Measurements from ENCODE around the gene RRAGC. TPM values are rescaled to one million over a fixed set of nuclear protein-coding genes. Genes with fewer than 3 reads are reported as not detected.

The RRAGC gene
- total and polyA plus RNA-seq, 7 donors = 18.2 to 38.8 (median 24.6) TPM

DNA sequence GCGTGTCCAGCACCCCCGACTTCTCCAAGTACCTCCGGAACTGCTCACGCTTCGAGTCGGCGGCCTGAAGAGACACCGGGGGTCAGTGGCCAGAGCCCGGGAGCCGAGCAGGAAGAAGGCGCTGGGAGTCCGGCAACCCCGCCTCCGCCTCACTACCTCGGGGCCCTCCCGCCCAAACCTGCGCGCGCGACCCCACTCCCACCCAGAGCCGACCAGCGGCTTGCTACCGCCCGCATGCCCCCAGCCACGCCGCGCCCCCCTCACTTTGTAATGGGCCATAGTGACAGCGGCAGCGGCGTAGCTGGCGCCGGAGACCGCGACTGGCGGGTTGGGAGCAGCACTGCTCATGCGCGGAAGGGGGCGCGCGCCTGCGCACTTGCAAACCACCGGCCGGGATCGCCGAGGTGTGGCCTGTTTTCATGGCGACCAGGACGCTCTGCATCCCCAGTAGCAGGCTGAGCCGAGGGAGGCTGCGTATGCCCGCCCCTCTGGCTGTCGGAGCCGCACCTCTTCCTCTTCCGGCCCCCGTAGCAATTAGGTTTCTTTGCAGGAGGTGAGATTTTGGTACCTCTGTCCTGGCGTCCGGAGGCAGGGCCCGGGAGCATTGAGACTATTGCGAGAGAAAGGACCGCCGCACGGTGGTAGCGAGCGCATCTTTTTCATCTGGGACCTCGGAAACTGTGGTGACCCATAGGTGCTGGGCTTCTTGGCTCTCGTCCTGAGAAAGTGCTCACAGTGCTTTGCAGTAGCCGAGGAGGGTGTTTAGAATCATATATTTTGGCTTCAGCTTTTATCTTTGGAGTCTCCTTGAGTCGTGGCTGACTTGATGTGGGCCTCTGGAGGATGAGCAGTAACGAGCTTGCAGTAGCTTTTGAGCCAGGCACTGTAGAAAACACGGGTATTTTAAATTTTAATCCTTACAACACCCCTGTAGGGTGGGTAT is 13.7 kb upstream of the RRAGC start, which contains the start of gene MYCBP:
Gene MYCBP (minus strand): TSS at position 322 of the 943 bp plus-strand sequence. CDS start 43 bp downstream, at position 279.
- 0 to 1% methylated on average over 69 of the region's 69 CpGs for WGBS, 2 donors
- intact Hi-C loops (cut with DNase I) = loop anchor here (1.0 kb wide), 2 partner anchors 13 to 117 kb away; no protein-coding TSS in a partner anchor
- Histone ChIP-seq H3K9me3 (no peaks in the 10 kb centered on the region), H3K36me3 (no peaks in the 10 kb centered on the region), H3K4me3 (peak within 1 kb of the TSS; percentile 56 to 92 (median 79)), H3K4me1 (peaks cover 0 to 24% (median 14%) of the 10 kb centered on the region in 4 donors), H3K27ac (peak within 1 kb of the TSS; percentile 71 to 80 (median 79)), H3K27me3 (no peaks in the 10 kb centered on the region)
- no peak for TF ChIP-seq EP300 (IDR thresholded peaks at IDR 0.05)
- TF ChIP-seq POLR2AphosphoS5 (IDR thresholded peaks at IDR 0.05) = peak; percentile 54 to 76 (median 67)
- TF ChIP-seq, protein P1, sequence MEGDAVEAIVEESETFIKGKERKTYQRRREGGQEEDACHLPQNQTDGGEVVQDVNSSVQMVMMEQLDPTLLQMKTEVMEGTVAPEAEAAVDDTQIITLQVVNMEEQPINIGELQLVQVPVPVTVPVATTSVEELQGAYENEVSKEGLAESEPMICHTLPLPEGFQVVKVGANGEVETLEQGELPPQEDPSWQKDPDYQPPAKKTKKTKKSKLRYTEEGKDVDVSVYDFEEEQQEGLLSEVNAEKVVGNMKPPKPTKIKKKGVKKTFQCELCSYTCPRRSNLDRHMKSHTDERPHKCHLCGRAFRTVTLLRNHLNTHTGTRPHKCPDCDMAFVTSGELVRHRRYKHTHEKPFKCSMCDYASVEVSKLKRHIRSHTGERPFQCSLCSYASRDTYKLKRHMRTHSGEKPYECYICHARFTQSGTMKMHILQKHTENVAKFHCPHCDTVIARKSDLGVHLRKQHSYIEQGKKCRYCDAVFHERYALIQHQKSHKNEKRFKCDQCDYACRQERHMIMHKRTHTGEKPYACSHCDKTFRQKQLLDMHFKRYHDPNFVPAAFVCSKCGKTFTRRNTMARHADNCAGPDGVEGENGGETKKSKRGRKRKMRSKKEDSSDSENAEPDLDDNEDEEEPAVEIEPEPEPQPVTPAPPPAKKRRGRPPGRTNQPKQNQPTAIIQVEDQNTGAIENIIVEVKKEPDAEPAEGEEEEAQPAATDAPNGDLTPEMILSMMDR (IDR thresholded peaks at IDR 0.05) = peak in 1 of 4 experiments; percentile 13
- DNase-seq = peak; percentile 97

DNA sequence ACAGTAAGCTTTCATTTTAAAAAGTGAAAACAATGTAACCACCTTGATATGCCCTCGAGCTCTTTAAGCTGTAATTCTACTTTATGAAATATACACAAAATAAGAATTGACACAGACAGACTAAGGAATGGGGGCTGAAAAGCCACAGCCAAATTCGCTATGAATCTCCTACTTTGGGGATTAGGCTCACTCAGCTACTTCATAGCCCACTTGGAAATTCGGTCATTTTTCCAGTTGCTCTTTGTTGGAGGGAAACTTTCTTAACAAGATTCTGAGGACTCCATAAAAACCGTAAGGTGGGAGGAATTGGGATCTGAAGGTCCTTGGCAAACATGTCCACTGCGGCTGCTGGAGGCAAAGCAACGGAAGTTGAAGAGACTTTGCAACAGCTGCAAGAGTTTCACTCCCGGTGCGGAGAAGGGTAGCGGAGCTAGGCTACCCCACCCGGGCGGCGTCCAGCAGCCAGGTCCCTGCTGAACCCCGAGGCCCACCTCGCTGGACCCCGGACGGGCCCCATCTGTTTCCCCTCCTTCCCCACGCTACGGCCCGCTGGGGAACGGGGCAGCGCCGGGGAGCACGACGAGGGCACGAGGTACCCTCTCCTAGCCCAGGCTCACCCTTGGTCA is 12.9 kb upstream of the RRAGC start:
- peaks cover 0 to 24% (median 14%) of the 10 kb centered on the region in 4 donors for H3K4me1 ChIP-seq
- peak overlapping the region; percentile 56 to 92 (median 79) for H3K4me3 ChIP-seq
- peak overlapping the region; percentile 71 to 80 (median 79) for H3K27ac ChIP-seq
- intact Hi-C loops (cut with DNase I) = loop anchor here (1.0 kb wide), 2 partner anchors 12 to 118 kb away; no protein-coding TSS in a partner anchor
- H3K9me3 ChIP-seq = no peaks in the 10 kb centered on the region
- WGBS, 2 donors = 2 to 4% methylated on average over 25 of the region's 25 CpGs
- no peaks in the 10 kb centered on the region for H3K27me3 ChIP-seq
- no peaks in the 10 kb centered on the region for H3K36me3 ChIP-seq
- no peak for TF ChIP-seq POLR2A (IDR thresholded peaks at IDR 0.05)
- TF ChIP-seq, protein P1 (IDR thresholded peaks at IDR 0.05) = no peak
- no peak for TF ChIP-seq EP300 (IDR thresholded peaks at IDR 0.05)
- no peak for TF ChIP-seq POLR2AphosphoS5 (IDR thresholded peaks at IDR 0.05)
- no peak for DNase-seq

DNA sequence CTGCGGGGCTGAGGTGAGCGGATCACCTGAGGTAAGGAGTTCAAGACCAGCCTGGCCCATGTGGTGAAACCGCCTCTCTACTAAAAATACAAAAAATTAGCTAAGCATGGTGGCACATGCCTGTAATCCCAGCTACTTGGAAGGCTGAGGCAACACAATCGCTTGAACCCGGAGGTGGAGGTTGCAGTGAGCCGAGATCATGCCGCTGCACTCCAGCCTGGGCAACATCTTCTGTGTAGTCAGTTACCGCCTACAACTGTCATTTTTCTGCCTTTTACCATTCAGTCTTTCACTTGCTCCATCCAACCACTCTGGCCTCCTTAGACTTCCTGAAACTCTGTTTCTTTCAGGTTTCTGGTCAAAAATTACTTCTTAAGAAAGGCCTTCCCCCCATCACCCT is 11.4 kb upstream of the RRAGC start:
- TF ChIP-seq EP300 (IDR thresholded peaks at IDR 0.05) (no peak), POLR2A (IDR thresholded peaks at IDR 0.05) (no peak), POLR2AphosphoS5 (IDR thresholded peaks at IDR 0.05) (no peak)
- TF ChIP-seq, protein P1 (IDR thresholded peaks at IDR 0.05) = no peak
- intact Hi-C loops (cut with DNase I) = no loop called here
- DNase-seq = no peak
- H3K27me3 ChIP-seq = no peaks in the 10 kb centered on the region
- H3K4me3 ChIP-seq = no peak overlapping the region
- peaks cover 0 to 24% (median 14%) of the 10 kb centered on the region in 4 donors for H3K4me1 ChIP-seq
- H3K27ac ChIP-seq = no peak overlapping the region
- no peaks in the 10 kb centered on the region for H3K36me3 ChIP-seq
- WGBS, 2 donors = 92 to 96% methylated on average over 8 of the region's 8 CpGs
- H3K9me3 ChIP-seq = no peaks in the 10 kb centered on the region

DNA sequence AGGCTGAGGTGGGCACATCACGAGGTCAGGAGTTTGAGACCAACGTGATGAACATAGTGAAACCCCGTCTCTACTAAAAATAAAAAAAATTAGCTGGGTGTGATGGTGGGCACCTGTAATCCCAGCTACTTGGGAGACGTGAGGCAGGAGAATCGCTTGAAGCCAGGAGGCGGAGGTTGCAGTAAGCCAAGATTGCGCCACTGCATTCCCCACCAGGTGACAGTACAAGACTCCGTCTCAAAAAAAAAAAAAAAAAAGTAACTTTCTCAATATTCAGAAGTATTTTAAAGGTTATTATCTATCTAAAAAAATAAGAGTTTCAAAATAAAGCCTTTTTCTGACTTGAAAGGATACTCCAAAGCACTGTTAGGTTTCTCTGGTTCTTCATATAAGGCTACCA is 7.6 kb upstream of the RRAGC start:
- intact Hi-C loops (cut with DNase I) = no loop called here
- H3K9me3 ChIP-seq = no peaks in the 10 kb centered on the region
- H3K4me1 ChIP-seq = peaks cover 0 to 29% (median 17%) of the 10 kb centered on the region in 4 donors
- TF ChIP-seq POLR2A (IDR thresholded peaks at IDR 0.05) (no peak), EP300 (IDR thresholded peaks at IDR 0.05) (no peak), POLR2AphosphoS5 (IDR thresholded peaks at IDR 0.05) (no peak)
- TF ChIP-seq, protein P1 (IDR thresholded peaks at IDR 0.05) = no peak
- H3K4me3 ChIP-seq = no peak overlapping the region
- DNase-seq = no peak
- H3K27me3 ChIP-seq = no peaks in the 10 kb centered on the region
- 96% methylated on average over 8 of the region's 8 CpGs for WGBS, 2 donors
- H3K27ac ChIP-seq = no peak overlapping the region
- H3K36me3 ChIP-seq = peaks cover 0 to 5% (median 0%) of the 10 kb centered on the region in 4 donors

All from sigmoid colon (tissue), 7 donors.